HG02938 (cell line): ENCODE results near the gene PDE4A.

Experiments
- ATAC-seq: cut with Tn5 transposase; IDR thresholded peaks from one replicate; pipeline ENCODE4 v1.9.1; 2021; ENCODE audit warnings: mild to moderate bottlenecking, moderate library complexity; ENCODE audit not compliant: unreplicated experiment

PDE4A gene

DNA sequence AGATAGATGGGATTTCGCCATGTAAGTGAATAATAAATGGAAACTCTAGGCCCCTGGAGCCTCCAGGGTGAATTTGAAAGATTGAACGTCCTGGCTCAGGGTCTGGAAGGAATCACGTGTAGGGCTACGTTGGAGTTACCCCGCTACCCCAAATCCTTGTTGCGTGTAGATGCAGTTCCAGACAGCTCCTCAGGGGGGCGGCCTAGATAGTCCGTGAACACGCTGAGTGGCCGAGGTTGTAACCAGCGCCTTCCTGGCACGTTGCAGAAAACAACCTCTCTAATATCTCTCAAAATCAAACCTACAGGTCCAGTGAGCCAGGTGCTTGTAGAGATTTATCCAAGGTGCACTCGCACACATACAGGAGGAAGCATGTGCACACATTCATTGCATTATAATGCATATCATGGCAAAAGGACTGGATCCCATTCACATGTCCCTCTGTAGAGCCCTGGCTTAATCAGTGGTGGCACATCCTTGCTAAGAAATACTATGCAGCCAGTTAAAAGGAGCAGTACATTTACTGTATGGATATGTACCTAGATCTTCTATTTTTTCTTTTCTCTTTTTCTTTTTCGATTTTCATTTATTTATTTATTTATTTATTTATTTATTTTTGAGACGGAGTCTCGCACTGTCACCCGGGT, 85.4 kb downstream of the PDE4A start:
- no peak for ATAC-seq

DNA sequence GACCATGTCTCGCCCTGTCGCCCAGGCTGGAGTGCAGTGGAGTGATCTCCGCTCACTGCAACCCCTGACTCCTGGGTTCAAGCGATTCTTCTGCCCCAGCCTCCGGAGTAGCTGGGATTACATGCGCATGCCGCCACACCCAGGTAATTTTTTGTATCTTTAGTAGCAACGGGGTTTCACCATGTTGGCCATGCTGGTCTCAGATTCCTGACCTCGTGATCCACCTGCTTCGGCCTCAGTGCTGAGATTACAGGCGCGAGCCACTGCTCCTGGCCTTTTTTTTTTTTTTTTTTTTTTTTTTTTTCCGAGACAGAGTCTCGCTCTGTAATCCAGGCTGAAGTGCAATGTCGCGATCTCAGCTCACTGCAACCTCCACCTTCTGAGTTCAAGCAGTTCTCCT, 87.7 kb downstream of the PDE4A start:
- ATAC-seq, result no peak

DNA sequence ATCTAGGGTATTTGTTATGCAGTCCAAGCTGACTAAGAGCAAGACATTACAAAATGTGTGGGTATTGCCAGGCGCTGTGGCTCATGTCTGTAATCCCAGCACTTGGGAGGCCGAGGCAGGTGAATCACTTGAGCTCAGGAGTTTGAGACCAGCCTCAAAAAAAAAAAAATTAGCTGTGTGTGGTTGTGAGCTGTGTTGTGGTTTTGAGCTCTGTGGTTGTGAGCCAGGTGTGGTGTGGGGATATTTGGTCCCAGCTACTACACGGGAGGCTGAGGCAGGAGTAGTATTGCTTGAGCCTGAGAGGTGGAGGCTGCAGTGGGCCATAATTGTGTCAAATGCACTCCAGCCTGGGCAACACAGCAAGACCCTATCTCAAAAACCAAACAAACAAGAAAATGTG, 88.4 kb downstream of the PDE4A start:
- ATAC-seq, result no peak

DNA sequence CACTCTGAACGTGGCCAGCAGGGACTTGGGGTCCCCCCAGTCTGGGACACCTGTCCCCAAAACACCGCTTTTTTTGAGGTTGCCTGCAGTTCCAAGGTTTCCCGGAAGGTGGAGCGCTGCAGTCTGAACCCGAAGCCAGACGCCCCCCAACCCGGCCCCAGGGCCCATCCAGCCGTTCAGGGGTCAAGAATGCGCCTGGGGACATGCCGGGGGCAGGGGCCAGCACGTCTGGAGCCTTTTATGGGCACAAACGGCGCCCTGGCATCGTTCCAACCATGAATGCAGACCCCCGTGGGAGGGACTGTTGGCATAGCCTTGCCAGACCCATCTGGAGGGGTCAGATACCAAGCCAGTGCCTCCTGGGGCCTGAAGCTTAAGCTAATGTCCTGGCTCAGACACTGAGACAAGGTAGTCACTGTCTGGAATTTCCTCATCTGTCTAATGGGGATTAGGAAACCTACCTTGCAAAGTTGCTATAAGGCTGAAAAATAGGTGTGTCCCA, 90.0 kb downstream of the PDE4A start:
- ATAC-seq, result no peak

DNA sequence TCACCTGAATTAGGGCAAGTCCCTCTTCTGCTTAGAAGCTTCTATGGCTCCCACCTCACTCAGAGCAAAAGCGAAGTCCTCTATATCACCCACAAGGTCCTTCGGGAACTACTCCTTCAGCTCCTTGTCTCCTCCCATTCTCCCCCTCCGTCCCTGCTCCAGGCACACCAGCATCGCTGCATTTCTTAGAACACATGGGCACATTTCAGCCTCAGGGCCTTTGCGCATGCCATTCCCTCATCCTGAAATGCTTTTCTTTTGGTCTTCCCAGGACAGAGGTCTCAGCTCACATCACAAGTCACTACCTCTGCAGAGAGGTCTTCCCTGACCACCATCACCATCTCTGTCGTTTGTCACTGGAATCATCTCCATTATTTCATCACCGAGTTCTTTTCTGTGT, 92.9 kb downstream of the PDE4A start:
- ATAC-seq, result no peak

DNA sequence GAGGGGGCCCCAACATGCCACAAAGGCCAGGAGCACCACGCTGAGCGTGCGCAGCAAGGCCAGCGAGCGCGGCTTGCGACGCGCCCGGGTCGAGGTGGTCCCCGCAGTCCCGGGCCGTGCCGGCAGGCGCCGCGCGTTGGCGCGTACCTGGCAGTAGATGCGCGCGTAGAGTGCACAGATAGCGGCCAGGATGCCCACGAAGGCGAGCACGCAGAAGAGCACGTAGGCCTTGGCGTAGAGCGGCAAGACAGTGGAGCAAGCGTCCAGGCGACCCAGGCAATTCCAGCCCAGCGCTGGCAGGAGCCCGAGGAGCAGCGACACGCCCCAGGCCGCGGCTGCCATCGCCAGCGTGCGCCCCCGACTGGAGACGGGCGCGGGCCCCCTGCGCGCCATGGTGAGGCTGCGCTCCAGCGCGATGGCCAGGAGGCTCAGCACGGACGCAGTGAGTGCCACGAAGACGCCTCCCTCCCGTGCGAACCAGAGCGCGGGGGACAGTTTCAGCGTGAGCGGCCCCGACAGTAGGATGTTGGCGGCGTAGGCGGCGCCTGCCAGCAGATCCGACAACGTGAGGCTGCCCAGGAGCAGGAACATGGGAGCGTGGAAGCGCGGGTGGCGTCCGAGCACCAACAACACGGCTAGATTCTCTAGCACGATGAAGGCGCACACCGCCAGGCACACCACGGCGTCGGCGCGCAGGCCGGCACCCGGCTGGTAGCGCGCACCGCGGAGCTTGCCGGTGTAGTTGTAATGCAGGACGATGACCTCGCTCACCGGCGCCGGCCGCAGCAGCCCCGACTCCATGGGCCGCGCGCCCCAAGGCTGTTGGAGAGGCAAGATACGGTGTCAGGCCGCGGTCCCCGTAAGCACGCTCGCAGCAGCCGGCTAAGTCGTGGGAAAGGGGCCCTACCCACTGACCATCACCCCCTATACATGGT, 94.1 kb downstream of the PDE4A start:
- ATAC-seq, result no peak

DNA sequence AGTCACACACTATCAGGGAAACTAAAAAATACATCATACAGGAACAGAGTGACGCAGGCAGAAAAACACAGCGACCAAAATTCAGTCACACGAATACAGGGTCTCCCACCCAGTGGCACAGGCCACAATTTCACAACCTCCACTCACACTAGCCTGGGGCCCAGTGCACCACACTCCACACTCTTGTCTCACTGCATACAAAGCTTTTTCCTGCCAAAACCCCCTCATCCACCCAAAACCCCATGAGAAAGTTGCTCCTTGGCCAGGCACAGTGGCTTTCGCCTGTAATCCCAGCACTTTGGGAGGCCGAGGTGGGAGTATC, 95.7 kb downstream of the PDE4A start:
- no peak for ATAC-seq

DNA sequence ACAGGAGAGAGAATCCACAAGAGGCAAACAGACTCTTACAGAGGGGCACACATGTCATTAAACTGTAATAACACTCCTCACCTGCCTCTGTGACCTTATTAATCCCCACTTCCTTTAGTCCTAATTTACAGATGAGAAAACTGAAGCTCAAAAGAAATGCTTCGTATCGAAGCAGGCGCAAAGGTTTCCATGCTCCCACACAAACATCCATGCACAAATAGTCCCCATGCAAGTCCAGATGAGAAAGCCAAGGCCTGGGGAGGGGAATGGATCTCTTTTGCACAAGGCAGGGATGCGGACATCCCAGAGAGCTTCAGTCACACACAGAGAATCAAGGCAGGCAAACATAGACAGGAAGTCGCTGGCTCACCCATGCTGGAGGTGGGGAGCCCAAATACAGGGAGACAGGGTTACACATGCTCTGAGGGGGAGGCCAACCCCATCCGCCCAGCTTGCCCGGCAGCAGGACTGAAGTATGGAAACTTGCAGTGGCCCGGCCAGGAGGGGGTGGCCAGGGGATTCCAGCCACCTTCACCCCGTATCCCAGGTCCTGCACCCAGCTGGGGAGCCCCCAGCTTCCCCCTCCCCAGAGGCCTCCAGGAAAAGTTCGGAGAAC, 96.4 kb downstream of the PDE4A start:
- no peak for ATAC-seq

DNA sequence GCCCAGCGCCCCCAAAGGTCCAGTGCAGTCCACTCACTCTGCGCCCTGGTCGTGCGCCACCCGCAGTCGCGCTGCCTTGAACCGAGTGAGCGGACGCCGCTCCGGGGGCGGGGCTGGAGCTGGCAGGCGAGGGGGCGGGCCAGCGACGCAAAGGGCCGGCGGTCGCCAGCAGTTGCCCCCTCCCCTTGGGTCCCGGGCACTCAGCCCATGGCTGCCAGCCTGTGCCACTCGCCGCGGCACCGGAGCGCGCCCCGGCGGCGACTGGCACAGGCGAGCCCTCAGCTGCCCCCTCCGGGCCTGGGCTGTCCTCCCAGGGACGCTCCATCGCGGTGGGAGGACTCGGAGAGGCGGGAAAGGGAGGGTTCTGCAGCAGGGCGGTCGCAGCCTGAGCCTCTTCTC, 97.0 kb downstream of the PDE4A start, which contains the start of gene S1PR5:
TSS of gene S1PR5 (minus strand) at position 87 of the 399 bp plus-strand sequence. CDS start 2,436 bp downstream, outside the sequence.
- no peak for ATAC-seq

DNA sequence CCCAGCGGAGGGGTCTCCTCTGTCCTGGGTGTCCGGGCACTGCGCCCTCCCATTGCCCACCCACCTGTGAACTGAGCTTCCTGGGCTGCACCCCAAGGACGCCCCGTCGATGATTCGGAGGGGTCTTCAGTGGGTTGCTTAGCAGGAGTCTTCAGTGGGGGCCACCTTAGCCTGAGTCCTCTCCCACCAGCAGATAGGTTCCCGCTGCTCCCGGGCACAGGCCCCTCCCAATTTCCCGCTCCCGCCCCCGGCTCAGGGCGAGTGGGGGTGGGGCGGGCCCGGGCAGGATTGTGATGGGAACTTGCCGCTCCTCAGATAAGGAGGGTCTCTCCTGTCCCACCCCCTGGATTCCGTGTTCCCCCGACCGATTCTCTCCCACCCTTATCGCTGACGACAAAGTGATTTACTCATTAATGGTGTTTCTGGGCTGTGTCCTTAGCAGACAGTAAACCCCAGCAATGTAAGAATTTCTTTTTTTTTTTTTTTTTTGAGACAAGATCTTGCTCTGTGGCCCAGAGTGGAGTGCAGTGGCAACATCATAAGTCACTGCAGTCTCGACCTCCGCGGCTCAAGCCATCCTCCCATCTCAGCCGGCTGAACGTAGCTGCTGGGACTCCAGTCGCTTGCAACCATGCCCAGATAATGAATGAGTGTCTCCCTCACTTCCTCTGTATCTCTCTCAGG, 97.6 kb downstream of the PDE4A start:
- ATAC-seq, result no peak

DNA sequence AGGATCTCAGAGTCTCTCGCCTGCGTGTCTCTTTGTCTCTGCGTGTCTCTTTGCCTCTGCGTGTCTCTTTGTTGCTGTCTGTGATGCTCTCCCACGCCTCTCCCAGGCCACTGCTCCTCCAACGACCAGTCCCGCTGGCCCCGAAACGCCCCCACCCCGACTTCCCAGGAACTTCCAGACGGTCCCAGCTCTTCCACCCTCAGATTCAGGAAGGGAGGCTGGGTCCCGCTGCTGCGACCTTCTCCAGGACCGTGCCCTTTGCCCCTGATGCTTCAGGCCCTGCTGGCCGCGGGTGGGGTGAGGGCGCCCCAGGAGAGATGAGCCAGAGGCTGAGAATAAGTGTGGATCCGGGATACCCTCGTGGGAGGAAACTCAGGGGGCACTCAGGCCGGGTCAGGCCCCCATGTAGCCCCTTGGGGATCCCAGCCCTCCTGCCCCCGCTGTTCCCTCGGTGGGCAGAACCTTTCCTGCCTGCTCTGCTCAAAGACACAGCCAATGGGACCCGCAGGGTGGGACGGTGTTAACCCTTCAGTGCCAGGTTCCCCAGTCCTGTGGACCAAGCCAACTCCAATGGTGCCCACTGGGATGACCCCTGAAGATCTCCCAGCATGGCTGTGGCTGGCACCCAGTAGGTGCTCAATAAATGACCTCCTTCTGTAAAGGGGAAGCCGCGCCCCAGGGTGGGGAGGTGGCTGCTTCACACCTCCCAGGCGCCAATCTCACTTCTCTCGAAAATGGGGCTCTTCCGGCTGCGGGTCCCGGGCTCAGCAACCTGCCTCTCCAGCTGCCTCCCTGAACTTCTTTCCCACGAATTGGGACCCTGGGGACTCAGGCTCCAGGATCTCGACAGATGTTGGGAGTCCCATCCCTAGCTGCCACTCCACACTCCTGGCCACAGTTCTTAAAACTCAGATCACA, 98.4 kb downstream of the PDE4A start:
- ATAC-seq, result no peak
